H9 (cell line): Measurements from ENCODE around the gene RNF224. TPM values are rescaled to one million over a fixed set of nuclear protein-coding genes. Genes with fewer than 3 reads are reported as not detected.

Experiments used
- DNase-seq: peaks from one replicate; pipeline ENCODE4 v3.0.0-alpha.2; 2017
- H2AFZ ChIP-seq: one replicate; pipeline ENCODE4 v1.6.1; 2013; ENCODE audit warnings: mild to moderate bottlenecking, low read length, control low read depth, moderate library complexity
- H2AK5ac ChIP-seq: 2 replicates; pipeline ENCODE4 v1.6.1; 2013; ENCODE audit warnings: low read length, control low read depth, mixed read lengths; ENCODE audit not compliant: insufficient read length
- H2BK120ac ChIP-seq: one replicate; pipeline ENCODE4 v1.6.1; 2013; ENCODE audit warnings: low read depth, mild to moderate bottlenecking, low read length, control low read depth, inconsistent platforms; ENCODE audit not compliant: poor library complexity, severe bottlenecking
- H2BK12ac ChIP-seq: 2 replicates; pipeline ENCODE4 v1.6.1; 2013; ENCODE audit warnings: low read length, control low read depth, mixed read lengths, low read depth; ENCODE audit not compliant: insufficient read length
- H2BK15ac ChIP-seq: 2 replicates; pipeline ENCODE4 v1.6.1; 2013; ENCODE audit warnings: low read depth, low read length, control low read depth
- H2BK20ac ChIP-seq: one replicate; pipeline ENCODE4 v1.6.1; 2013; ENCODE audit warnings: low read depth, mild to moderate bottlenecking, low read length, control low read depth, inconsistent platforms; ENCODE audit not compliant: poor library complexity, severe bottlenecking
- H2BK5ac ChIP-seq: 2 replicates; pipeline ENCODE4 v1.6.1; 2013; ENCODE audit warnings: low read length, control low read depth, mixed read lengths; ENCODE audit not compliant: insufficient read length
- H3K14ac ChIP-seq: 2 replicates; pipeline ENCODE4 v1.6.1; 2013; ENCODE audit warnings: low read length, control low read depth; ENCODE audit not compliant: insufficient read depth
- H3K18ac ChIP-seq: 2 replicates; pipeline ENCODE4 v1.6.1; 2013; ENCODE audit warnings: low read depth, mild to moderate bottlenecking, mixed read lengths, low read length, control low read depth; ENCODE audit not compliant: insufficient read length
- H3K23ac ChIP-seq: 2 replicates; pipeline ENCODE4 v1.6.1; 2013; ENCODE audit warnings: low read length, control low read depth, mixed read lengths, low read depth; ENCODE audit not compliant: insufficient read length
- H3K23me2 ChIP-seq: 2 replicates; pipeline ENCODE4 v1.6.1; 2013; ENCODE audit warnings: low read depth, mild to moderate bottlenecking, mixed read lengths, low read length, control low read depth; ENCODE audit not compliant: insufficient read length, poor library complexity, severe bottlenecking
- H3K27ac ChIP-seq: 2 replicates; pipeline ENCODE4 v1.5.1; 2013; ENCODE audit warnings: low read length, control low read depth, mixed read lengths, low read depth; ENCODE audit not compliant: insufficient read length
- H3K27me3 ChIP-seq: 2 replicates; pipeline ENCODE4 v1.6.1; 2013; ENCODE audit warnings: low read length, control low read depth, inconsistent platforms; ENCODE audit not compliant: insufficient read depth
- H3K4ac ChIP-seq: 2 replicates; pipeline ENCODE4 v1.6.1; 2013; ENCODE audit warnings: low read depth, mild to moderate bottlenecking, control low read depth, inconsistent platforms, low read length, moderate library complexity
- H3K4me1 ChIP-seq: 2 replicates; pipeline ENCODE4 v1.6.1; 2013; ENCODE audit warnings: low read length, control low read depth, inconsistent platforms; ENCODE audit not compliant: insufficient read depth
- H3K4me2 ChIP-seq: 2 replicates; pipeline ENCODE4 v1.6.1; 2013; ENCODE audit warnings: low read length, control low read depth, mixed read lengths; ENCODE audit not compliant: insufficient read length, insufficient read depth
- H3K56ac ChIP-seq: 2 replicates; pipeline ENCODE4 v1.6.1; 2013; ENCODE audit warnings: low read depth, mild to moderate bottlenecking, mixed read lengths, low read length, control low read depth; ENCODE audit not compliant: insufficient read length
- H3K79me1 ChIP-seq: 2 replicates; pipeline ENCODE4 v1.6.1; 2013; ENCODE audit warnings: low read depth, mild to moderate bottlenecking, moderate library complexity, low read length, control low read depth, inconsistent platforms; ENCODE audit not compliant: insufficient read depth, poor library complexity, severe bottlenecking
- H3K79me2 ChIP-seq: 2 replicates; pipeline ENCODE4 v1.6.1; 2013; ENCODE audit warnings: low read length, control low read depth, inconsistent platforms; ENCODE audit not compliant: insufficient read depth
- H3K9ac ChIP-seq: 2 replicates; pipeline ENCODE4 v1.6.1; 2013; ENCODE audit warnings: low read length, control low read depth, mixed read lengths; ENCODE audit not compliant: insufficient read length; ENCODE audit errors: extremely low read depth
- H3K9me3 ChIP-seq: one replicate; pipeline ENCODE4 v1.6.1; 2013; ENCODE audit warnings: low read depth, low read length, inconsistent platforms; ENCODE audit not compliant: control insufficient read depth
- H3T11ph ChIP-seq: one replicate; pipeline ENCODE4 v1.6.1; 2013; ENCODE audit warnings: mild to moderate bottlenecking, low read length, control low read depth, inconsistent platforms
- H4K20me1 ChIP-seq: one replicate; pipeline ENCODE4 v1.6.1; 2013; ENCODE audit not compliant: control insufficient read depth, insufficient read length, insufficient read depth
- H4K5ac ChIP-seq: 2 replicates; pipeline ENCODE4 v1.6.1; 2013; ENCODE audit warnings: low read depth, mild to moderate bottlenecking, mixed read lengths, low read length, control low read depth; ENCODE audit not compliant: insufficient read length
- H4K8ac ChIP-seq: replicated peaks from 2 replicates; pipeline ENCODE4 v1.6.1; 2013; ENCODE audit warnings: low read length, control low read depth, mixed read lengths, low read depth; ENCODE audit not compliant: insufficient read length
- H4K91ac ChIP-seq: 2 replicates; pipeline ENCODE4 v1.6.1; 2013; ENCODE audit warnings: low read depth, mild to moderate bottlenecking, moderate library complexity, mixed read lengths, low read length, control low read depth; ENCODE audit not compliant: insufficient read length
- H3K27ac Mint-ChIP-seq, 3 experiments: 2 replicates in 2 of 3; 3 replicates in 1 of 3; pipeline ENCODE4 v1.8.0; 2020 to 2021; ENCODE audit warnings: mixed read lengths in 3 of 3, mild to moderate bottlenecking in 1 of 3, moderate library complexity in 1 of 3
- H3K27me3 Mint-ChIP-seq: 2 replicates; pipeline ENCODE4 v1.8.0; 2021; ENCODE audit warnings: low read depth, mild to moderate bottlenecking, moderate library complexity, mixed read lengths
- H3K36me3 Mint-ChIP-seq, 3 experiments: 2 replicates in 2 of 3; 3 replicates in 1 of 3; pipeline ENCODE4 v1.8.0; 2020 to 2021; ENCODE audit warnings: low read depth in 3 of 3, mixed read lengths in 3 of 3; ENCODE audit not compliant: insufficient read depth in 1 of 3
- H3K4me1 Mint-ChIP-seq, 2 experiments: 2 replicates each; pipeline ENCODE4 v1.8.0; 2020; ENCODE audit warnings: mixed read lengths in 2 of 2
- H3K4me3 Mint-ChIP-seq, 2 experiments: 2 replicates in 1 of 2; 3 replicates in 1 of 2; pipeline ENCODE4 v1.8.0; 2020 to 2021; ENCODE audit warnings: mild to moderate bottlenecking in 2 of 2, mixed read lengths in 2 of 2, moderate library complexity in 1 of 2
- H3K9me3 Mint-ChIP-seq, 2 experiments: 2 replicates in 1 of 2; 3 replicates in 1 of 2; pipeline ENCODE4 v1.8.0; 2020; ENCODE audit warnings: mild to moderate bottlenecking in 2 of 2, mixed read lengths in 2 of 2, moderate library complexity in 1 of 2
- CTCF ChIP-seq: fragments of 200-600 bp; sonication (generic); conservative IDR thresholded peaks from 3 replicates; pipeline ENCODE4 v1.8.0; 2021; ENCODE audit warnings: antibody characterized with exemption, mild to moderate bottlenecking
- WGBS: extraction: QIAGEN DNeasy Blood & Tissue Kit; methylation state at CpG from one replicate; pipeline ENCODE4 v1.1.7; 2013; ENCODE audit warnings: missing lambda C conversion rate, low lambda C conversion rate, mixed read lengths; ENCODE audit not compliant: insufficient read length; ENCODE audit errors: extremely low coverage; 5-methylcytosine and 5-hydroxymethylcytosine counted together
- total RNA-seq: library from RNA; stranded (reverse); gene quantifications from 2 replicates; pipeline ENCODE4 v1.2.1, GENCODE V29; 2021

Gene RNF224
- total RNA-seq, 1 experiment from 2014 or later, result 0.15 TPM

GRCh38 chr9:137262909-137263285 is 35.6 kb downstream of the RNF224 start:
- no peak overlapping the region for H4K8ac ChIP-seq
- no peak overlapping the region for H2AK5ac ChIP-seq
- Mint-ChIP-seq H3K4me1 (0 out of 4 replicates have a peak, but pooled peaks cover 0 to 3% of the 10 kb centered on the region in 2 experiments), H3K27me3 (no peaks in the 10 kb centered on the region; the same call in 1 of the 2 replicates), H3K4me3 (no peak overlapping the region), H3K36me3 (peaks cover 11 to 51% (median 40%) of the 10 kb centered on the region in 3 experiments; a peak in 6 of 7 replicates), H3K27ac (no peak overlapping the region), H3K9me3 (no peaks in the 10 kb centered on the region)
- no peaks in the 10 kb centered on the region for H3K79me2 ChIP-seq
- no peak overlapping the region for H3T11ph ChIP-seq
- H3K4me1 ChIP-seq, result no peaks in the 10 kb centered on the region
- H3K27ac ChIP-seq, result no peak overlapping the region
- no peak overlapping the region for H3K56ac ChIP-seq
- H3K9me3 ChIP-seq, result no peaks in the 10 kb centered on the region
- no peak overlapping the region for H2BK15ac ChIP-seq
- H4K5ac ChIP-seq, result no peak overlapping the region
- no peak overlapping the region for H2BK5ac ChIP-seq
- H3K4me2 ChIP-seq, result no peak overlapping the region
- H3K79me1 ChIP-seq, result no peaks in the 10 kb centered on the region
- no peaks in the 10 kb centered on the region for H3K23me2 ChIP-seq
- no peak overlapping the region for H3K18ac ChIP-seq
- no peak overlapping the region for H3K9ac ChIP-seq
- no peak overlapping the region for H3K23ac ChIP-seq
- no peak overlapping the region for H3K14ac ChIP-seq
- H3K4ac ChIP-seq, result no peak overlapping the region
- no peak overlapping the region for H2BK12ac ChIP-seq
- no peaks in the 10 kb centered on the region for H4K20me1 ChIP-seq
- H2BK20ac ChIP-seq, result no peak overlapping the region
- WGBS, result no CpG with 5 or more reads among the region's 24 CpGs
- no peak overlapping the region for H4K91ac ChIP-seq
- DNase-seq, result no peak
- H2BK120ac ChIP-seq, result no peak overlapping the region
- H2AFZ ChIP-seq, result no peak overlapping the region
- H3K27me3 ChIP-seq, result no peaks in the 10 kb centered on the region
- TF ChIP-seq CTCF, result no peak
